Mesothelial cell of epicardium (in vitro differentiated cells): ENCODE measurements around the gene MAPK13. TPM values are rescaled to one million over a fixed set of nuclear protein-coding genes. Genes with fewer than 3 reads are reported as not detected.

Source experiments
- DNase-seq, 2 experiments: peaks; one replicate each; pipeline ENCODE4 v3.0.0; 2021; ENCODE audit warnings: low spot score in 2 of 2; ENCODE audit not compliant: unreplicated experiment in 2 of 2
- H3K27ac Mint-ChIP-seq: 2 replicates; pipeline ENCODE4 v1.8.0; 2021; ENCODE audit warnings: mixed read lengths
- H3K27me3 Mint-ChIP-seq: 2 replicates; pipeline ENCODE4 v1.8.0; 2021; ENCODE audit warnings: low read depth, mixed read lengths
- H3K36me3 Mint-ChIP-seq: 2 replicates; pipeline ENCODE4 v1.8.0; 2021; ENCODE audit warnings: mixed read lengths
- H3K4me1 Mint-ChIP-seq: 2 replicates; pipeline ENCODE4 v1.8.0; 2021; ENCODE audit warnings: mixed read lengths
- H3K4me3 Mint-ChIP-seq: 2 replicates; pipeline ENCODE4 v1.8.0; 2021; ENCODE audit warnings: mild to moderate bottlenecking, moderate library complexity, mixed read lengths
- H3K9me3 Mint-ChIP-seq: 2 replicates; pipeline ENCODE4 v1.8.0; 2021; ENCODE audit warnings: mixed read lengths
- total RNA-seq: library from RNA; stranded (reverse); gene quantifications from 3 replicates; pipeline ENCODE4 v1.2.1, GENCODE V29; 2021
- TF ChIP-seq, protein P1 (sequence below): fragments of 200-600 bp; sonication (generic); IDR thresholded peaks from one replicate; pipeline ENCODE4 v1.5.0; 2021; ENCODE audit warnings: antibody characterized with exemption; ENCODE audit not compliant: unreplicated experiment

Gene MAPK13
- total RNA-seq, 1 donor from 2014 or later, result 20.6 TPM

DNA sequence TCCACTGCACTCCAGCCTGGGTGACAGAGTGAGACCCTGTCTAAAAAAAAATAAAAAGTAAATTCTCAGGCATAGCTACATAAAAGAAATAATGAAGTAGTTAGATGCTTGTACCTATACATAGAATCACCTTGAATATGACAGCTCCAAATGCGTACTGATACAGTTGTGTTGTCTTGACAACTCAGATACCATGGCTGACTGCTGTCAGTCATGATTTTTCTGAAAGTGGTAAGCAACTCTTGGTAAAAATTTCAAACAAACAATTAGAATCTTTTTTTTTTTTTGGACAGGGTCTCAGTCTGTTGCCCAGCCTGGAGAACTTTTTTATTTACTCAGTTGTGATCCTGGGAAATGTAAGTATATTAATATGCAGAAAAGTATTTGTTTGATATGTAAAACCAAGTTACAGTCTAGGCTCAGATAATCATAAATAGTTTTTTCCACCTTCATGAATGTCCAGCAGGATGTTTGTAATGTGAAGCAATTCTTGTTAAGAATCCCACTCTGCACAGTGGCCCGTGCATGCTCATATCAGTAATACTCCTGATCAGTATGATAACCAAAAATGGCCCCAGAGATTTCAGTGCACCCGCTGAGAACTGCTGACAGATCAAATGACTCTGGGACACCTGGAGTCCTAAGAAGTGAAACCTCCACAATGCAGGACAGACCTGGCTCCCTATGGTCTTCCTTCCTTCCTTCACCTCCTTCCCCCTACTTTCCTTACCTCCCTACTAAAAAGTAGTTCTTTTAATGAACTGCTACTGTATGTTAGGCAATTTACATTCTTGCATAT, 14.0 kb upstream of the MAPK13 start:
- no peak overlapping the region for H3K4me3 Mint-ChIP-seq
- H3K27me3 Mint-ChIP-seq, result no peaks in the 10 kb centered on the region
- TF ChIP-seq, protein P1, sequence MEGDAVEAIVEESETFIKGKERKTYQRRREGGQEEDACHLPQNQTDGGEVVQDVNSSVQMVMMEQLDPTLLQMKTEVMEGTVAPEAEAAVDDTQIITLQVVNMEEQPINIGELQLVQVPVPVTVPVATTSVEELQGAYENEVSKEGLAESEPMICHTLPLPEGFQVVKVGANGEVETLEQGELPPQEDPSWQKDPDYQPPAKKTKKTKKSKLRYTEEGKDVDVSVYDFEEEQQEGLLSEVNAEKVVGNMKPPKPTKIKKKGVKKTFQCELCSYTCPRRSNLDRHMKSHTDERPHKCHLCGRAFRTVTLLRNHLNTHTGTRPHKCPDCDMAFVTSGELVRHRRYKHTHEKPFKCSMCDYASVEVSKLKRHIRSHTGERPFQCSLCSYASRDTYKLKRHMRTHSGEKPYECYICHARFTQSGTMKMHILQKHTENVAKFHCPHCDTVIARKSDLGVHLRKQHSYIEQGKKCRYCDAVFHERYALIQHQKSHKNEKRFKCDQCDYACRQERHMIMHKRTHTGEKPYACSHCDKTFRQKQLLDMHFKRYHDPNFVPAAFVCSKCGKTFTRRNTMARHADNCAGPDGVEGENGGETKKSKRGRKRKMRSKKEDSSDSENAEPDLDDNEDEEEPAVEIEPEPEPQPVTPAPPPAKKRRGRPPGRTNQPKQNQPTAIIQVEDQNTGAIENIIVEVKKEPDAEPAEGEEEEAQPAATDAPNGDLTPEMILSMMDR, result no peak
- H3K27ac Mint-ChIP-seq, result no peak overlapping the region
- no peaks in the 10 kb centered on the region for H3K9me3 Mint-ChIP-seq
- peaks cover 14% of the 10 kb centered on the region for H3K36me3 Mint-ChIP-seq
- no peak for DNase-seq
- peaks cover 15% of the 10 kb centered on the region for H3K4me1 Mint-ChIP-seq

DNA sequence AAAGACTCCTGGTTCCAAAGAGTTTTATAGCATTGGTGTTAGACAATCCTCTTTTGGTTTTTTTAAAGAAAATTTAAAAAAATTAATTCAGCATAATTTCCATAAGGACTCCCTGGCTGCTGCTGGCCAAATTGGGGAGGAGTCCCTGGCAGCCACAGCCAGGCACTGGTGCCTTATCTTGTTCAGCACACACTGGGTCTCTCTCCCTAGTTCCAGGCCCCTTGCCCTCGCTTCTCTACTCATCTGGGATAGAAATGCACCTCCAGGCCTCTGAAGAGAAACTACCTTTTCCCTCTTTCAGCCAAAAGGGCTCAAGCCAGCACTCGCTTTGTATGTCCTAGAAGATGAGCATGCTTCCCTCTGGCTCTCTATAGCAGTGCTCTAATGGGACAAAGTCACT, 13.4 kb upstream of the MAPK13 start:
- DNase-seq, result no peak
- Mint-ChIP-seq H3K4me1 (peaks cover 15% of the 10 kb centered on the region), H3K27ac (no peak overlapping the region), H3K27me3 (no peaks in the 10 kb centered on the region), H3K36me3 (peaks cover 10% of the 10 kb centered on the region), H3K4me3 (no peak overlapping the region), H3K9me3 (no peaks in the 10 kb centered on the region)
- TF ChIP-seq, protein P1, result no peak

DNA sequence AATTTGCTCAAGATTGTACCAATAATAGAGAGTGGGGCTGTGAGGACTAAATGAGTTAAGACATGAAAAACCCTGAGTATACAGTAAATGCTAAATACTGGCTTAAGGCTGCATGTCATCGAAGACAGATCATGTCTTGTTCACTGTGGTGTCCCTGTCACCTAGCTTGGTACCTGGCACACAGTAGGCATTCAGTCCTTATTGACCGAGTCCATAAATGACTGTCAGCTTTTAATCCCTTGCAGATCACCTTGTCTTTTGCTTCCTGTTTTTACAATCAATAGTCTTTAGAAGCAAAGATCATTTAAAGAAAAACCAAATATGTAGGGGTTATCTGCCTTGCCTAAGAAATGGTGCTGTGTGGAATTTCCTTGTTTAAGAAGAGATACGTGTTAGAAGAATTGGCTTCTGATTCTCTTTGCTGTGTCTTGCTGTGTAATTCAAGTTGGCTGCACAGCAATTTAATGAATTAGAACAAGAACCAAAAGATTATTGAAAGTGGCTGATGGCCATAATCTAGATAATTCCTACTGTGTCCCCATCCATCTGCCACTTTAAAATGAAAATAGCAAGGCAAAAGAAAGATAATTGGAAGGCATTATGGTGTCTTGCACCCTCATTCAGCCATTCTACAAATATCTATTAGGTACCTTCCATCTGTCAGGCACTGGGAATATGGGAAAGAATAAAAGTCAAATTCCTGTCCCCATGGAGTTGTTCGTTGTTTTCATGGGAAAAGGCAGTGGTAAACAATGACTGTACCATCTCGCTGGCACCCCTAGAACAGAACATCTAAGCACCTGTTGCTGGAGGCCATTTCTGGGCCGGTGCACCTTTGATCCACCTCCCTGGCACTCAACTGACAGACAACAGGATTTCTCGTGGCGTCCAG, 12.4 kb upstream of the MAPK13 start:
- H3K4me3 Mint-ChIP-seq, result no peak overlapping the region
- H3K27ac Mint-ChIP-seq, result no peak overlapping the region
- H3K36me3 Mint-ChIP-seq, result peaks cover 4% of the 10 kb centered on the region
- H3K27me3 Mint-ChIP-seq, result no peaks in the 10 kb centered on the region
- no peak for DNase-seq
- TF ChIP-seq, protein P1, result no peak
- H3K4me1 Mint-ChIP-seq, result peaks cover 15% of the 10 kb centered on the region
- H3K9me3 Mint-ChIP-seq, result no peaks in the 10 kb centered on the region

DNA sequence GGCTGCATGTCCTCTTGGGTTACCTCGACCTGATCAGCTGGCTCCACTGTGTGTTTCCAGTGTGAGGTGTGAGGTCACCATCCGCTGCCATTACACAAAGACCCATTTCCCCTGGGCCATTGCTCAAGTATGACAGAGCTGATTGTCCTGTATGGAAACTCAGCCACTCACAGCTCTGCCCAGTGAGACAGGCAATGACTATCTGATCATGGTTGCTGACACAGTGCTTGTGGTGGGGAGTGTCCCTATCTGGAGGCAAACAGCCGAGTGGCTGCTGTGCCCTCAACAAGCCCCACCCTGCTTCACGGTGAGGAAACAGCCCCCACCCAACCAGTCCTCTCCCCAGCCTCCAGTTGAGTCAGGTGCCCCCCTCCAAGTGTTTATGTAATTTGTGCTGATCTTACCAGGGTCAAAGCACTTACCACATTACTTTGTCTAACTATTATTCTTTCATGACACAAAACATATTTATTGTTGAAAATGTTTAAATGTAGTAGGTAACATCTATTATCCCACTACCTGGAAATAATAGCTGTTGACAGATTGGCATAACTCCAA, 11.7 kb upstream of the MAPK13 start:
- Mint-ChIP-seq H3K36me3 (peaks cover 4% of the 10 kb centered on the region), H3K4me3 (no peak overlapping the region), H3K27ac (no peak overlapping the region), H3K27me3 (no peaks in the 10 kb centered on the region), H3K4me1 (peaks cover 15% of the 10 kb centered on the region), H3K9me3 (no peaks in the 10 kb centered on the region)
- DNase-seq, result no peak
- TF ChIP-seq, protein P1, result no peak

DNA sequence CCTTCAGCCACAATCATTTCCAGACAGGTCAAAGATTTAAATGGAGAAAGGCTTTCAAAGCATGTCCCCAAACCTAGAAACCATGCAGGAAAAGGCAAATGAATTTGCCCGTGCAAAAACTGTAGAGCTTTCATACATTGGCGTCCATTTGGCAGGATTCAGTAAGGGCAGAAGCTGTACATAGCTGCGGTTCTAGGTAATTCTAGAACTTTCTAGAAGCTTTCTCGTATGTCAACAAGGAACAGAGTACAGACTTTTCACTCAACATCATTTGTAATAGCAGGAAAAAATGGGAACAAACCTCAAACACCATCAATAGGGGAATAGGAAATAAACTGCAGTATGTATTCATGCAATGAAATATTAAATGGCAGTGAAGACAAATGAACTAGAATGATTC, 11.1 kb upstream of the MAPK13 start:
- DNase-seq, result no peak
- H3K4me3 Mint-ChIP-seq, result no peak overlapping the region
- H3K27ac Mint-ChIP-seq, result peak overlapping the region; percentile 51
- no peaks in the 10 kb centered on the region for H3K27me3 Mint-ChIP-seq
- H3K9me3 Mint-ChIP-seq, result no peaks in the 10 kb centered on the region
- H3K36me3 Mint-ChIP-seq, result peaks cover 4% of the 10 kb centered on the region
- TF ChIP-seq, protein P1, result no peak
- peaks cover 15% of the 10 kb centered on the region for H3K4me1 Mint-ChIP-seq
